PFSK-1 (cell line): ENCODE measurements around the gene PSD.

ENCODE experiments used
- FOXP2 ChIP-seq: optimal IDR thresholded peaks from 2 replicates; pipeline ENCODE3; 2011; ENCODE audit warnings: borderline replicate concordance, control low read depth, inconsistent platforms; ENCODE audit not compliant: insufficient read depth; ENCODE audit errors: extremely low read length, extremely low read depth
- POLR2AphosphoS5 ChIP-seq: IDR thresholded peaks from 2 replicates; pipeline ENCODE4 v1.6.1; 2012; ENCODE audit warnings: low read depth, mild to moderate bottlenecking, control low read depth, low read length, moderate library complexity
- REST ChIP-seq, 2 experiments: IDR thresholded peaks; 2 replicates each; pipeline versions ENCODE4 v1.6.1 to v1.8.0; 2011 to 2012; ENCODE audit warnings: low read depth in 2 of 2, low read length in 2 of 2, control low read depth in 1 of 2, inconsistent platforms in 1 of 2, mild to moderate bottlenecking in 1 of 2, moderate library complexity in 1 of 2; ENCODE audit not compliant: insufficient read depth in 1 of 2
- SIN3A ChIP-seq: IDR thresholded peaks from 2 replicates; pipeline ENCODE4 v1.6.1; 2012; ENCODE audit warnings: mild to moderate bottlenecking, low read length, moderate library complexity, borderline replicate concordance; ENCODE audit not compliant: insufficient read depth
- TAF1 ChIP-seq: IDR thresholded peaks from 2 replicates; pipeline ENCODE4 v1.6.1; 2012; ENCODE audit warnings: low read length, control low read depth, borderline replicate concordance; ENCODE audit not compliant: insufficient read depth

GRCh38 chr10:102400076-102400475, 18.5 kb downstream of the PSD start:
- no peak for TF ChIP-seq FOXP2
- no peak for TF ChIP-seq POLR2AphosphoS5
- no peak for TF ChIP-seq SIN3A
- no peak for TF ChIP-seq REST (IDR thresholded peaks at IDR 0.05; ENCODE audit: insufficient read depth in 1 of 2, low read depth in 2 of 2, low read length in 2 of 2)
- no peak for TF ChIP-seq TAF1
